VCaP (cell line): ENCODE data around the gene UBE2N.
A peak's percentile ranks its signal among the peaks of the same experiment; 100 is the strongest.

Experiments used
- H3K27ac ChIP-seq: fragments of 450-650 bp; 2 replicates; pipeline ENCODE4 v1.5.1; 2017
- TF ChIP-seq, protein P1 (sequence below): fragments of 450-650 bp; conservative IDR thresholded peaks from 2 replicates; pipeline ENCODE4 v1.5.1; 2017; ENCODE audit warnings: mild to moderate bottlenecking, moderate library complexity

UBE2N gene

DNA sequence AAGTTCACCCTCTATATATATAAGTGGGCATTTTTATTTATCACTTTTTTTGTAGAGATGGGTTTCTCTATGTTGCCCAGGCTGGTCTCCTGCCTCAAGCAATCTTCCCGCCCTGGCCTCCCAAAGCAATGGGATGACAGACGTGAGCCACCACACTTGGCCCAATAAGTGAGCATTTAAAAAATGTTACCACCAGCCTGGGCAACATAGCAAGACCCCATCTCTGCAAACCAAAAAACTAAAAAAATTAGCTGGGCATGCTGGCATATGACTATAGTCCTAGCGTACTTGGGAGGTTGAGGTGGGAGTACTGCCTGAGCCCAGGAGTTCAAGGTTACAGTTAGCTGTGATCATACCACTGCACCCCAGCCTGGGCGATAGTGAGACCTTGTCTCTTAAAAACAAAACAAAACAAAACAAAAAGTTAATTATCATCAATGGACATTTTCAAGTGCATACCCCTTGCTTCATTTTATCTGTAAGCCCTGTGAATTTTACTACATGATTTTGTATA lies 23.7 kb downstream of the UBE2N start:
- TF ChIP-seq, protein P1, sequence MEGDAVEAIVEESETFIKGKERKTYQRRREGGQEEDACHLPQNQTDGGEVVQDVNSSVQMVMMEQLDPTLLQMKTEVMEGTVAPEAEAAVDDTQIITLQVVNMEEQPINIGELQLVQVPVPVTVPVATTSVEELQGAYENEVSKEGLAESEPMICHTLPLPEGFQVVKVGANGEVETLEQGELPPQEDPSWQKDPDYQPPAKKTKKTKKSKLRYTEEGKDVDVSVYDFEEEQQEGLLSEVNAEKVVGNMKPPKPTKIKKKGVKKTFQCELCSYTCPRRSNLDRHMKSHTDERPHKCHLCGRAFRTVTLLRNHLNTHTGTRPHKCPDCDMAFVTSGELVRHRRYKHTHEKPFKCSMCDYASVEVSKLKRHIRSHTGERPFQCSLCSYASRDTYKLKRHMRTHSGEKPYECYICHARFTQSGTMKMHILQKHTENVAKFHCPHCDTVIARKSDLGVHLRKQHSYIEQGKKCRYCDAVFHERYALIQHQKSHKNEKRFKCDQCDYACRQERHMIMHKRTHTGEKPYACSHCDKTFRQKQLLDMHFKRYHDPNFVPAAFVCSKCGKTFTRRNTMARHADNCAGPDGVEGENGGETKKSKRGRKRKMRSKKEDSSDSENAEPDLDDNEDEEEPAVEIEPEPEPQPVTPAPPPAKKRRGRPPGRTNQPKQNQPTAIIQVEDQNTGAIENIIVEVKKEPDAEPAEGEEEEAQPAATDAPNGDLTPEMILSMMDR, result no peak
- no peak overlapping the region for H3K27ac ChIP-seq

DNA sequence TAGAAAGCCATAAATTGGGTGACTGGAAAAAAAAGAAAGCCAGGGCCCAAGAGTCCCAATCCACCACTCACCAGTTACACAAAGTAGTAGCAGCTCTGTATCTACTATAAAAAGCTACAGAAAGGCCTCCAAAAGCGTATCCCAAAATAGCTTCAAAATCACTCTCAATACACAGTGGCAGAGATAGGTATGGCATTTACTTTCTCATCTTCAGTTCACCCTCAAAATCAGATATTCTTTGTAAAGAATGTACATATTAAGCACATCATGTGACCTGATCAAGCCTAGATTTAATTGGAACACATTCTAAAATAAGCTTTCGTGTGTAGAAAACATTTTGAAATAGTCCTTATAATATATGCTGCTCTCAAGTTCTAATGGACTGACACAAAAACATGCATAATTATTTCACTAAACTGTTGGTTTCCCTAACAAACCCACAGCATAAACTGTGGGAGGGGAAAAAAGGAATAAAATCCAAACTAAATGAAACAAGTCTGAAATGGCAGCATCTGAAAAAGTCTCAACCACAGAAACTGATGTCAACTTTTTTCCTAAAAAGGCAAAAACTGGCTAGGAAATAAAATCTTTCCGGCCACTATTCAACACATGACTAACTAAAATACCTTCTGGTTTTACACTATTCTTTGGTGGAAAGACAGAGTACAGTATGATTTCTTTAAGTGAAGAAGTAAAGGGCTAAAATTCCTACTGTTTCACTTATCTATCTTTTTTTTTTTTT lies 25.9 kb downstream of the UBE2N start:
- TF ChIP-seq, protein P1, result no peak
- H3K27ac ChIP-seq, result no peak overlapping the region

DNA sequence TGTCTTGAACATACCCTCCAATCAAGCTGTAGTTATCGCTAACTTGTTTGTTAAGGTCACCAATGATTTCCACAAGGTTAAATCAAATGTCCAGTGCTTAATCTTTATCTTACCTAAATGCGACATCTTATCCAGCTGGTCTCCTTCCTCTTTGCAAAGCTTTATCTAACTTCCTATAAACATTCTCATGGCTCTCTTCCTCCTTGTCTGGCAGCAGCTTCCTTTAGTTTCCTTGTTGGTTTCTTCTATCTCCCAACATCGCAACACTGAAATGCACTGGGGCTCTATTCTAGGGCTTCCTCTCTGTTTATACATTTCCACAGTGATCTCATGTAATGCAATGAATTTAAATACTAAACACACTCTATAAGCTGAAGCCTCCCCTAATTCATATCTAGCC lies 28.7 kb downstream of the UBE2N start:
- H3K27ac ChIP-seq, result peak overlapping the region; percentile 51
- TF ChIP-seq, protein P1, result no peak

DNA sequence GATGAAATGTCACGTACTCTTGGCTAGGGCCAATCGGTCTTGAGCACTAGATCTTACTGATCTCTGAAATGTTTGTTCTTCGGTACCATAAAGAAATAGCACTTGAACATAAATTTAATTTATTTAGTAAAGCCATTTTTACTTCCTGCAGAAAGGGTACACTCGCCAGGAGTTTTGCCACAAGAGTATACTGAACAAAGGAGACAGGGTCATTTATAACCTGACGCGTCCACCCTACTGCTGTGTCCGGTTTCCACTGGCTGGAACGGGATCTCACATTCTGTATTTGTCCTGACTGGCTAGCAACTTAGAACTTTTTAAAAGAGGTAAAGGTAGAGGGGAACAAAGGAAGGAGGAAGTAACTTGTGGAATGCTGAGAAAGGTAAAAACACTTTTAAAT lies 29.4 kb downstream of the UBE2N start:
- H3K27ac ChIP-seq, result peak overlapping the region; percentile 51

DNA sequence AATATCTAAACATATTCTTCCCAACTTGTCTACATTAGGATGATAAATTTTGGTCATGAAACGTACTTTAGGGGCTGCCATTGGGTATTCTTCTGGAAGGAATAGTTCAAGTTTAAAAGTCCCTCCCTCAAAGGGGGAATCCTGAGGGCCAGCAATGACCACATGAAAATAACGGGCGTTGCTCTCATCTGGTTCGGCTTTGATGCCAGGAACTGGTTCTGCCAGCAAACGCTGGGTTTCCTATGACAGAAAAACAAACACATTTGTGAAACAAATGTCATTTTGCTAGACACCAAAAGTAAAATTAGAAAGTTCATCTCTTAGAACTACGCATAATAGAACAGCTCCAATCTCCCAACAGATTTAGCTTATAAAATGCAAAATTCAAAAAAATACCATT lies 30.7 kb downstream of the UBE2N start:
- H3K27ac ChIP-seq, result peak overlapping the region; percentile 51

DNA sequence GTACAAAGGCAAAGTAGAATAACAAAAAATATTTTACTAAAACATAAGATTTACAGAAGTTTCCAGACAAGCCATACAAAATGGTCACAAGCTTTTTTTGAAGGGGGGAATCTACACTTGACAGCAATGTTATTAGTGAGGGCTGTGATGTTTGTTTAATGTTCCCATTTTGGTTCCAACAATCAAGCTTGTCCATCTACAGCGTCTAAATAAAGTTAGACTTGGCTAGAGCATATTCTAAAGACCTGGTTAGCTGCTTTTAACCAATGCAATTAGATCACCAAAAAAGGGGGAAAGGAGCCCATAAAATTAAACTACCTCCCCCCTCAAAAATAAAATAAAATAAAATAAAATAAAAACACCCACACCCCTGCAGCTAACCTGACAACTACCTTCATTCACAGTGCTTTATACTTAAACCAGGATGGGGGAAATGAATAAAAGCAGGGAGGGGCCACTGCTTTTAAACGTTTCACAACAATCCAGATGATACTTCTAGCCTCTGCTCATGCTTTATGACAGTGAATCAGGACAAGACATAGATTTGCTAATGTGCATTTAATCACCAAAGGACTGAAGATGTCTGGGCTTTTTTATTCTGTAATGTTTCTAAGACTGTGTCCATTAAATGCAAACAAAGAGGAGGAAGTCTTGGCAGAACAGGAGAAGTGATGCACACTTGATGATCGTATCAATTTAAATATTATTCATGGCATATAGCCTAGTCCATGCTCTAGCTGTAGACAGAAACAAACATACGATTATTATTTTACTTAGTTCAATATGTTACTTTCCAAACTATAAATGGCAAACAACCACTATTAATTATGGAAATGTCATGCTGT lies 32.2 kb downstream of the UBE2N start:
- H3K27ac ChIP-seq, result peak overlapping the region; percentile 51

DNA sequence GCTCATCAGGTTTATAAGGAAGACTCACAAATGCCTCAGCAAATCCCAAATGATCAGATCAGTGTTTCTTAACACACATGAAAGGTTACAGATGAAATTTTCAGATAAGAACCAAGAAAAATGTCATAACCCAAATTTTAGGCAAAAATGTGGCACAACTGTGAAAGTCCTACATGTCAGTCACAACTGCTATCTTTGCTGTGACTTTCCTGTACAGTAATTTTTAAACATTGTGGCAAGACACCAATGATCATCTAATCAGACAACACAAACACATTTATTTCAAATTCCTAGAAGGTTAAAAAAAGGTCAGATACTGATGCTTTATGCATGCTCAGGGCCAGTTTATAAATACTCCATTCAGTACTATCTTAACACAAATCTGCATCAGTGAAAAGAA lies 32.9 kb downstream of the UBE2N start:
- TF ChIP-seq, protein P1, result no peak

DNA sequence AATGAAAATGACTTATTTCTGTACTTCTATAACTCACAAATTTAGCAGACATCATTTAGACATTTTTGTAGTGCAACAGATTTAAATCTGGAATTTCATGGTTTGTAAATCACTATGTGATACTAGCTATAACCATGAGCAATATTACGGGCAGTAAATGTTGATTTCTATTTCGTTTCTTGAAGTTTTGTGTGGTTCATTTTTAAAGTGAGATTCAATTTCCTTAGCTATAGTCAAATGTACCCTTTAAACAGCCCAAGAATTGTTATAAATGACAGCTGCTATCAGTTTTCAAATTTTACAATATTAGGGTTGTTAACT lies 33.8 kb downstream of the UBE2N start:
- TF ChIP-seq, protein P1, result no peak

More for the DNA sequence above, 32.9 kb downstream of the UBE2N start:
- peak overlapping the region; percentile 51 for H3K27ac ChIP-seq

More for the DNA sequence above, 33.8 kb downstream of the UBE2N start:
- peak overlapping the region; percentile 51; the same call in 1 of the 2 replicates for H3K27ac ChIP-seq
